ENCODE data around the gene WDR64.
"Not testable (repeated sequence)": the region's sequence is repeated elsewhere in the genome, so short reads cannot be mapped to it uniquely, and the experiment has no call there.

Gene WDR64

GRCh38 chr1:241749041-241749944 is 97.2 kb downstream of the WDR64 start:
- DNase-seq, result peak; percentile 57

- peak; percentile 74 for DNase-seq
Measured at GRCh38 chr1:241749945-241750695, 98.0 kb downstream of the WDR64 start.

- DNase-seq, result no peak
Measured at GRCh38 chr1:241751524-241751923, 99.4 kb downstream of the WDR64 start.

GRCh38 chr1:241762713-241763339 is 110.7 kb downstream of the WDR64 start:
- no peak for DNase-seq

GRCh38 chr1:241765390-241765789 is 113.3 kb downstream of the WDR64 start:
- no peak for DNase-seq

- no peak for DNase-seq
Measured at GRCh38 chr1:241767737-241768136, 115.7 kb downstream of the WDR64 start.

GRCh38 chr1:241770115-241770514 is 118.0 kb downstream of the WDR64 start:
- DNase-seq, result no peak

GRCh38 chr1:241771117-241771516 is 119.0 kb downstream of the WDR64 start:
- DNase-seq, result no peak

GRCh38 chr1:241772932-241773500 is 120.9 kb downstream of the WDR64 start:
- no peak for DNase-seq

- no peak for DNase-seq
Measured at GRCh38 chr1:241773991-241774390, 121.9 kb downstream of the WDR64 start.

- peak; percentile 80 for DNase-seq
Measured at GRCh38 chr1:241775021-241775420, 122.9 kb downstream of the WDR64 start.

GRCh38 chr1:241776911-241777310 is 124.8 kb downstream of the WDR64 start:
- no peak for DNase-seq

- no peak for DNase-seq
Measured at GRCh38 chr1:241778117-241778516, 126.0 kb downstream of the WDR64 start.

- no peak for DNase-seq
Measured at GRCh38 chr1:241779897-241780296, 127.8 kb downstream of the WDR64 start.

- DNase-seq, result no peak
Measured at GRCh38 chr1:241782396-241782795, 130.3 kb downstream of the WDR64 start.

- DNase-seq, result no peak
Measured at GRCh38 chr1:241787691-241788090, 135.6 kb downstream of the WDR64 start.

- DNase-seq, result no peak
Measured at GRCh38 chr1:241789061-241789460, 137.0 kb downstream of the WDR64 start.

- DNase-seq, result no peak
Measured at GRCh38 chr1:241799416-241799815, 147.3 kb downstream of the WDR64 start.

- DNase-seq, result no peak
Measured at GRCh38 chr1:241800640-241801039, 148.6 kb downstream of the WDR64 start.

GRCh38 chr1:241802863-241803262 is 150.8 kb downstream of the WDR64 start:
- DNase-seq, result no peak

- DNase-seq, result not testable (repeated sequence)
Measured at GRCh38 chr1:241804706-241805105, 152.6 kb downstream of the WDR64 start.

GRCh38 chr1:241808265-241808664 is 156.2 kb downstream of the WDR64 start:
- no peak for DNase-seq

- DNase-seq, result no peak
Measured at GRCh38 chr1:241810769-241811405, 158.8 kb downstream of the WDR64 start.

Data from DMS53 (cell line).